ENCODE data around the gene ATXN10.

DNA sequence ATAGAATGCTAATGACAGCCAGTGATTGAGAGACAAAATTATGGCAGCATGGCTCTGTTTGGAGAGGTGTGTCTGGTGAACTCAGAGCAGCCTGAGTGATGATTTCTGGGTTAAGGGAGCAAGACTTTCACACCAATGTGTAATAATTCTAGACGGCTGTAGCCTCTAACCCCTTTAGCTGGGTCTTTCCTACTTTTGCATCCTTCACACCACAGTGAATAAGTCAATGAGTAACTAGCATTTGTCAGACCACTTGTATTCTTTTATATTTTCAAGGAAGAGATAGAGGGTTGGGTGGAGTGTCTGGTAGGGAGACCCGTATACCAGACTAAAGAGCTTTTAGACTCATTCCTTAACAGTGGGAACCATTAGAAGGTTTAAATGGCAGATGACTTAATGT is 50.4 kb downstream of the ATXN10 start:
- TF ChIP-seq, protein P1, sequence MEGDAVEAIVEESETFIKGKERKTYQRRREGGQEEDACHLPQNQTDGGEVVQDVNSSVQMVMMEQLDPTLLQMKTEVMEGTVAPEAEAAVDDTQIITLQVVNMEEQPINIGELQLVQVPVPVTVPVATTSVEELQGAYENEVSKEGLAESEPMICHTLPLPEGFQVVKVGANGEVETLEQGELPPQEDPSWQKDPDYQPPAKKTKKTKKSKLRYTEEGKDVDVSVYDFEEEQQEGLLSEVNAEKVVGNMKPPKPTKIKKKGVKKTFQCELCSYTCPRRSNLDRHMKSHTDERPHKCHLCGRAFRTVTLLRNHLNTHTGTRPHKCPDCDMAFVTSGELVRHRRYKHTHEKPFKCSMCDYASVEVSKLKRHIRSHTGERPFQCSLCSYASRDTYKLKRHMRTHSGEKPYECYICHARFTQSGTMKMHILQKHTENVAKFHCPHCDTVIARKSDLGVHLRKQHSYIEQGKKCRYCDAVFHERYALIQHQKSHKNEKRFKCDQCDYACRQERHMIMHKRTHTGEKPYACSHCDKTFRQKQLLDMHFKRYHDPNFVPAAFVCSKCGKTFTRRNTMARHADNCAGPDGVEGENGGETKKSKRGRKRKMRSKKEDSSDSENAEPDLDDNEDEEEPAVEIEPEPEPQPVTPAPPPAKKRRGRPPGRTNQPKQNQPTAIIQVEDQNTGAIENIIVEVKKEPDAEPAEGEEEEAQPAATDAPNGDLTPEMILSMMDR (conservative IDR thresholded peaks at IDR 0.05; ENCODE audit: low read length): no peak
- TF ChIP-seq EZH2phosphoT487 (IDR thresholded peaks at IDR 0.05; ENCODE audit: borderline replicate concordance): no peak
